ENCODE data around the gene PTPRK. TPM values are rescaled to one million over a fixed set of nuclear protein-coding genes. Genes with fewer than 3 reads are reported as not detected.

The PTPRK gene
- total and polyA plus RNA-seq, 2 of the 13 experiments (the other 11 are each of a cell fraction or from before 2014, with no cell fraction given) = 43.6 to 98.3 TPM

DNA sequence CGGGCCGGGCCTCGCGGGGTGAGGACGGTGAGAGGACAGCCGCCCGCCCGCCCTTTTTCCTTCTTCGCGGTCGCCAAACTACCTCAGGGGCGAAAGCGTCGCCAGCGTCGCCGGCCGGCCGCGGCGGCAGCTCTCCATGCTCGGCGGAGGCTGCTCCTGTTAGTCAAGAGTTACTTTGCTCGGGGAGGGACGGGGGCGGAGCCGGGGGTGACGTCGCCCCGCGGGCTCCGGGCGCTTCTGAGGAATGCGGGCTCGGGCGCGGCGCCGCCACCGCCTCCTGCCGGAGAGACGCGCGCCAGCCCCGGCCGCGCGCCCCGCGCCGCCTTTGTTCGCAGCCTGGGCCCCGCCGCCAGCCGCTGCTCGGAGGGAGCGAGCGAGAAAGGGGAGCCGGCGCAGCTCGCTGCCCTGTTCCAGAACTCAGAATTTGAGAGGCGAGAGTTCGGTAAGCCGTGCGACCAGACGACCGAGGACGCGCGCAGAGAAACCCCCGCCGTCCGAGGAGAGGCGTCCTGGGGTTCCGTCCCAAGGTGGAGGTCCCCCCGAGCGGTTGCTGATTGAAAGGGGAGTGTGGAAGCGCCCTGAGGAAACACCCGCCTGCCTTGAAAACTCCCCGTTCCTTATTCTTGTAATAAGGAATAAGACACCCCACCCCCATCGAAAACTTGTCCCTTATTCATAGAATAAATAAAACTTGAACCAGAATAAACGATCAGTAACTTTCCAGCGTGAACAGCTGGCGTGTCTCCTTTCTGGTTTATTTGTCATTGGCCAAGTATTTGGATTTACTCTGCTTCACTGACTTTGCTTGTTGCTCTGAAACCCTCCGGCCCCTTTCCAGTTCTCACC, at the start of gene PTPRK (continued):
- peak; percentile 93 for TF ChIP-seq POLR2AphosphoS5 (IDR thresholded peaks at IDR 0.05; ENCODE audit: low read depth, low read length)
- 0 out of 2 replicates have a peak, but pooled peaks have one; percentile 22 for TF ChIP-seq ZNF296 (CRISPR knock-in tag; conservative IDR thresholded peaks at IDR 0.05)
- peak; percentile 59; the same call in 1 of the 2 replicates for TF ChIP-seq KAT8 (CRISPR knock-in tag; IDR thresholded peaks at IDR 0.05)
- TF ChIP-seq, protein P1, sequence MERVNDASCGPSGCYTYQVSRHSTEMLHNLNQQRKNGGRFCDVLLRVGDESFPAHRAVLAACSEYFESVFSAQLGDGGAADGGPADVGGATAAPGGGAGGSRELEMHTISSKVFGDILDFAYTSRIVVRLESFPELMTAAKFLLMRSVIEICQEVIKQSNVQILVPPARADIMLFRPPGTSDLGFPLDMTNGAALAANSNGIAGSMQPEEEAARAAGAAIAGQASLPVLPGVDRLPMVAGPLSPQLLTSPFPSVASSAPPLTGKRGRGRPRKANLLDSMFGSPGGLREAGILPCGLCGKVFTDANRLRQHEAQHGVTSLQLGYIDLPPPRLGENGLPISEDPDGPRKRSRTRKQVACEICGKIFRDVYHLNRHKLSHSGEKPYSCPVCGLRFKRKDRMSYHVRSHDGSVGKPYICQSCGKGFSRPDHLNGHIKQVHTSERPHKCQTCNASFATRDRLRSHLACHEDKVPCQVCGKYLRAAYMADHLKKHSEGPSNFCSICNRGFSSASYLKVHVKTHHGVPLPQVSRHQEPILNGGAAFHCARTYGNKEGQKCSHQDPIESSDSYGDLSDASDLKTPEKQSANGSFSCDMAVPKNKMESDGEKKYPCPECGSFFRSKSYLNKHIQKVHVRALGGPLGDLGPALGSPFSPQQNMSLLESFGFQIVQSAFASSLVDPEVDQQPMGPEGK (CRISPR knock-in tag; IDR thresholded peaks at IDR 0.05) = peak; percentile 32
- TF ChIP-seq ZZZ3 (CRISPR knock-in tag; IDR thresholded peaks at IDR 0.05; ENCODE audit: borderline replicate concordance) = peak; percentile 21; the same call in 1 of the 2 replicates
- TF ChIP-seq NFYC (CRISPR knock-in tag; IDR thresholded peaks at IDR 0.05) = no peak
- TF ChIP-seq, protein P2, sequence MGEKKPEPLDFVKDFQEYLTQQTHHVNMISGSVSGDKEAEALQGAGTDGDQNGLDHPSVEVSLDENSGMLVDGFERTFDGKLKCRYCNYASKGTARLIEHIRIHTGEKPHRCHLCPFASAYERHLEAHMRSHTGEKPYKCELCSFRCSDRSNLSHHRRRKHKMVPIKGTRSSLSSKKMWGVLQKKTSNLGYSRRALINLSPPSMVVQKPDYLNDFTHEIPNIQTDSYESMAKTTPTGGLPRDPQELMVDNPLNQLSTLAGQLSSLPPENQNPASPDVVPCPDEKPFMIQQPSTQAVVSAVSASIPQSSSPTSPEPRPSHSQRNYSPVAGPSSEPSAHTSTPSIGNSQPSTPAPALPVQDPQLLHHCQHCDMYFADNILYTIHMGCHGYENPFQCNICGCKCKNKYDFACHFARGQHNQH (CRISPR knock-in tag; IDR thresholded peaks at IDR 0.05) = peak; percentile 69
- no peak; the same call in 1 of the 2 replicates for TF ChIP-seq ZNF3 (CRISPR knock-in tag; IDR thresholded peaks at IDR 0.05)
- no peak for TF ChIP-seq NFE2L1 (CRISPR knock-in tag; IDR thresholded peaks at IDR 0.05; ENCODE audit: borderline replicate concordance)
- no peak for TF ChIP-seq NCOA5 (CRISPR knock-in tag; IDR thresholded peaks at IDR 0.05)
- TF ChIP-seq FLYWCH1 (CRISPR knock-in tag; IDR thresholded peaks at IDR 0.05) = no peak; the same call in 1 of the 2 replicates
- TF ChIP-seq SOX6 (IDR thresholded peaks at IDR 0.05) = no peak
- TF ChIP-seq SOX6 (CRISPR knock-in tag; IDR thresholded peaks at IDR 0.05) = no peak; the same call in 1 of the 2 replicates
- TF ChIP-seq ZNF256 (CRISPR knock-in tag; conservative IDR thresholded peaks at IDR 0.05) = 0 out of 2 replicates have a peak, but pooled peaks have one; percentile 39
- TF ChIP-seq CHD4 (IDR thresholded peaks at IDR 0.05; ENCODE audit: borderline replicate concordance, low read length) = no peak
- TF ChIP-seq SMARCE1 (IDR thresholded peaks at IDR 0.05; ENCODE audit: borderline replicate concordance) = no peak
- TF ChIP-seq HNF4A (CRISPR knock-in tag; IDR thresholded peaks at IDR 0.05) = no peak
- peak; percentile 55; the same call in 1 of the 2 replicates for TF ChIP-seq ZNF768 (CRISPR knock-in tag; IDR thresholded peaks at IDR 0.05)
- TF ChIP-seq BHLHE40 (IDR thresholded peaks at IDR 0.05; ENCODE audit: low read length) = no peak
- TF ChIP-seq ZBTB1 (CRISPR knock-in tag; IDR thresholded peaks at IDR 0.05; ENCODE audit: borderline replicate concordance) = no peak
- TF ChIP-seq, protein P3, sequence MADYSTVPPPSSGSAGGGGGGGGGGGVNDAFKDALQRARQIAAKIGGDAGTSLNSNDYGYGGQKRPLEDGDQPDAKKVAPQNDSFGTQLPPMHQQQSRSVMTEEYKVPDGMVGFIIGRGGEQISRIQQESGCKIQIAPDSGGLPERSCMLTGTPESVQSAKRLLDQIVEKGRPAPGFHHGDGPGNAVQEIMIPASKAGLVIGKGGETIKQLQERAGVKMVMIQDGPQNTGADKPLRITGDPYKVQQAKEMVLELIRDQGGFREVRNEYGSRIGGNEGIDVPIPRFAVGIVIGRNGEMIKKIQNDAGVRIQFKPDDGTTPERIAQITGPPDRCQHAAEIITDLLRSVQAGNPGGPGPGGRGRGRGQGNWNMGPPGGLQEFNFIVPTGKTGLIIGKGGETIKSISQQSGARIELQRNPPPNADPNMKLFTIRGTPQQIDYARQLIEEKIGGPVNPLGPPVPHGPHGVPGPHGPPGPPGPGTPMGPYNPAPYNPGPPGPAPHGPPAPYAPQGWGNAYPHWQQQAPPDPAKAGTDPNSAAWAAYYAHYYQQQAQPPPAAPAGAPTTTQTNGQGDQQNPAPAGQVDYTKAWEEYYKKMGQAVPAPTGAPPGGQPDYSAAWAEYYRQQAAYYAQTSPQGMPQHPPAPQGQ (CRISPR knock-in tag; IDR thresholded peaks at IDR 0.05; ENCODE audit: borderline replicate concordance) = 0 out of 2 replicates have a peak, but pooled peaks have one; percentile 5
- no peak for TF ChIP-seq RCOR2 (CRISPR knock-in tag; IDR thresholded peaks at IDR 0.05)
- 0 out of 2 replicates have a peak, but pooled peaks have one; percentile 39 for TF ChIP-seq ZNF383 (CRISPR knock-in tag; IDR thresholded peaks at IDR 0.05; ENCODE audit: borderline replicate concordance)

All from HepG2 (cell line).